NCI-H1694 treated with DMSO at 0.1 percent for 48 hours (cell line): Measurements from ENCODE around the gene PCARE.

ENCODE experiments used
- DNase-seq: peaks from one replicate; lab custom pipeline; 2025; lab: John Stamatoyannopoulos, UW

The PCARE gene

GRCh38 chr2:29063056-29063455 lies 11.3 kb downstream of the PCARE start:
- DNase-seq, result no peak

- no peak for DNase-seq
Observed at GRCh38 chr2:29062371-29062770, 12.0 kb downstream of the PCARE start.

- DNase-seq, result no peak
Observed at GRCh38 chr2:29061616-29062015, 12.7 kb downstream of the PCARE start.

GRCh38 chr2:29061176-29061575 lies 13.1 kb downstream of the PCARE start:
- DNase-seq, result no peak

- DNase-seq, result no peak
Observed at GRCh38 chr2:29060441-29060840, 13.9 kb downstream of the PCARE start.

GRCh38 chr2:29059624-29060023 lies 14.7 kb downstream of the PCARE start:
- DNase-seq, result no peak

GRCh38 chr2:29057006-29057405 lies 17.3 kb downstream of the PCARE start:
- no peak for DNase-seq

GRCh38 chr2:29056452-29056851 lies 17.9 kb downstream of the PCARE start:
- no peak for DNase-seq

GRCh38 chr2:29055601-29056000 lies 18.7 kb downstream of the PCARE start:
- no peak for DNase-seq

GRCh38 chr2:29054430-29054829 lies 19.9 kb downstream of the PCARE start:
- DNase-seq, result no peak

GRCh38 chr2:29053670-29054400 lies 20.5 kb downstream of the PCARE start:
- DNase-seq, result no peak

- DNase-seq, result no peak
Observed at GRCh38 chr2:29053223-29053622, 21.1 kb downstream of the PCARE start.

GRCh38 chr2:29052807-29053206 lies 21.5 kb downstream of the PCARE start:
- no peak for DNase-seq

- DNase-seq, result no peak
Observed at GRCh38 chr2:29051730-29052129, 22.6 kb downstream of the PCARE start.

GRCh38 chr2:29050591-29050990 lies 23.7 kb downstream of the PCARE start:
- DNase-seq, result no peak

GRCh38 chr2:29047083-29047845 lies 27.1 kb downstream of the PCARE start:
- no peak for DNase-seq

- no peak for DNase-seq
Observed at GRCh38 chr2:29046321-29046720, 28.0 kb downstream of the PCARE start.

GRCh38 chr2:29044459-29044858 lies 29.9 kb downstream of the PCARE start:
- no peak for DNase-seq

- peak; percentile 82 for DNase-seq
Observed at GRCh38 chr2:29042561-29043075, 31.7 kb downstream of the PCARE start.

GRCh38 chr2:29041161-29041660 lies 33.1 kb downstream of the PCARE start:
- DNase-seq, result no peak

- no peak for DNase-seq
Observed at GRCh38 chr2:29040552-29040951, 33.8 kb downstream of the PCARE start.

GRCh38 chr2:29039718-29040480 lies 34.4 kb downstream of the PCARE start:
- DNase-seq, result no peak
